Astrocyte (in vitro differentiated cells and primary cell): ENCODE data around the gene STK35.

Experiments
- EZH2 ChIP-seq: IDR thresholded peaks from 2 replicates; pipeline ENCODE4 v1.6.1; 2012; ENCODE audit warnings: mild to moderate bottlenecking, low read length, inconsistent platforms; ENCODE audit not compliant: insufficient read depth
- TF ChIP-seq, protein P1 (sequence below): IDR thresholded peaks from 2 replicates; pipeline ENCODE4 v1.5.1; 2011; ENCODE audit warnings: low read depth, mild to moderate bottlenecking, inconsistent platforms, low read length, moderate library complexity; ENCODE audit not compliant: insufficient read depth

GRCh38 chr20:2139250-2139649 lies 37.6 kb downstream of the STK35 start:
- TF ChIP-seq, protein P1, sequence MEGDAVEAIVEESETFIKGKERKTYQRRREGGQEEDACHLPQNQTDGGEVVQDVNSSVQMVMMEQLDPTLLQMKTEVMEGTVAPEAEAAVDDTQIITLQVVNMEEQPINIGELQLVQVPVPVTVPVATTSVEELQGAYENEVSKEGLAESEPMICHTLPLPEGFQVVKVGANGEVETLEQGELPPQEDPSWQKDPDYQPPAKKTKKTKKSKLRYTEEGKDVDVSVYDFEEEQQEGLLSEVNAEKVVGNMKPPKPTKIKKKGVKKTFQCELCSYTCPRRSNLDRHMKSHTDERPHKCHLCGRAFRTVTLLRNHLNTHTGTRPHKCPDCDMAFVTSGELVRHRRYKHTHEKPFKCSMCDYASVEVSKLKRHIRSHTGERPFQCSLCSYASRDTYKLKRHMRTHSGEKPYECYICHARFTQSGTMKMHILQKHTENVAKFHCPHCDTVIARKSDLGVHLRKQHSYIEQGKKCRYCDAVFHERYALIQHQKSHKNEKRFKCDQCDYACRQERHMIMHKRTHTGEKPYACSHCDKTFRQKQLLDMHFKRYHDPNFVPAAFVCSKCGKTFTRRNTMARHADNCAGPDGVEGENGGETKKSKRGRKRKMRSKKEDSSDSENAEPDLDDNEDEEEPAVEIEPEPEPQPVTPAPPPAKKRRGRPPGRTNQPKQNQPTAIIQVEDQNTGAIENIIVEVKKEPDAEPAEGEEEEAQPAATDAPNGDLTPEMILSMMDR: no peak
- TF ChIP-seq EZH2: no peak
